Measurements from ENCODE around the gene IGSF23. TPM values are rescaled to one million over a fixed set of nuclear protein-coding genes. Genes with fewer than 3 reads are reported as not detected.

IGSF23 gene
- total and polyA plus RNA-seq, 5 donors from 2014 or later: not detected

- H3K9me3 Mint-ChIP-seq: peaks cover 0 to 6% (median 0%) of the 10 kb centered on the region in 7 donors
- Histone ChIP-seq H3K36me3 (ENCODE audit: control insufficient read depth, insufficient read depth, low read length) (no peaks in the 10 kb centered on the region), H3K4me3 (ENCODE audit: low read depth, low read length) (no peak overlapping the region), H3K4me1 (ENCODE audit: control insufficient read depth, insufficient read depth, low read length, poor library complexity, severe bottlenecking) (no peaks in the 10 kb centered on the region), H3K27me3 (ENCODE audit: control insufficient read depth, insufficient read depth, low read length) (no peaks in the 10 kb centered on the region), H3K27ac (ENCODE audit: insufficient read depth, low read length, poor library complexity, severe bottlenecking) (no peak overlapping the region), H3K9me3 (ENCODE audit: control insufficient read depth in 2 of 2, low read length in 2 of 2) (no peaks in the 10 kb centered on the region)
- no peak overlapping the region for H3K27ac Mint-ChIP-seq
- H3K36me3 Mint-ChIP-seq: no peaks in the 10 kb centered on the region
- no peaks in the 10 kb centered on the region for H3K4me1 Mint-ChIP-seq
- ATAC-seq (ENCODE audit: low read depth in 2 of 2): no peak
- peaks cover 15% of the 10 kb centered on the region for H3K27me3 Mint-ChIP-seq
- H3K4me3 Mint-ChIP-seq: no peak overlapping the region
- no peak for DNase-seq
These were observed 24.0 kb downstream of the IGSF23 start for GRCh38 chr19:44637390-44637764.

GRCh38 chr19:44640518-44640917 is 27.2 kb downstream of the IGSF23 start:
- no peak for DNase-seq

GRCh38 chr19:44641501-44642265 is 28.3 kb downstream of the IGSF23 start:
- Histone ChIP-seq H3K36me3 (ENCODE audit: control insufficient read depth, insufficient read depth, low read length) (no peaks in the 10 kb centered on the region), H3K27ac (ENCODE audit: insufficient read depth, low read length, poor library complexity, severe bottlenecking) (no peak overlapping the region), H3K27me3 (ENCODE audit: control insufficient read depth, insufficient read depth, low read length) (peaks cover 5% of the 10 kb centered on the region), H3K4me3 (ENCODE audit: low read depth, low read length) (no peak overlapping the region), H3K4me1 (ENCODE audit: control insufficient read depth, insufficient read depth, low read length, poor library complexity, severe bottlenecking) (peaks cover 7% of the 10 kb centered on the region), H3K9me3 (ENCODE audit: control insufficient read depth in 2 of 2, low read length in 2 of 2) (no peaks in the 10 kb centered on the region)
- Mint-ChIP-seq H3K9me3 (no peaks in the 10 kb centered on the region), H3K27ac (peak overlapping the region in 1 of 3 donors; percentile 56), H3K4me1 (peaks cover 0 to 4% (median 0%) of the 10 kb centered on the region in 4 donors), H3K36me3 (no peaks in the 10 kb centered on the region), H3K27me3 (peaks cover 30% of the 10 kb centered on the region), H3K4me3 (no peak overlapping the region)
- DNase-seq: no peak
- ATAC-seq (ENCODE audit: low read depth in 2 of 2): no peak

More at GRCh38 chr19:44640518-44640917, 27.2 kb downstream of the IGSF23 start:
- Histone ChIP-seq H3K9me3 (ENCODE audit: control insufficient read depth in 2 of 2, low read length in 2 of 2) (no peaks in the 10 kb centered on the region), H3K4me1 (ENCODE audit: control insufficient read depth, insufficient read depth, low read length, poor library complexity, severe bottlenecking) (peaks cover 7% of the 10 kb centered on the region), H3K36me3 (ENCODE audit: control insufficient read depth, insufficient read depth, low read length) (no peaks in the 10 kb centered on the region), H3K4me3 (ENCODE audit: low read depth, low read length) (no peak overlapping the region), H3K27ac (ENCODE audit: insufficient read depth, low read length, poor library complexity, severe bottlenecking) (no peak overlapping the region), H3K27me3 (ENCODE audit: control insufficient read depth, insufficient read depth, low read length) (peaks cover 3% of the 10 kb centered on the region)
- Mint-ChIP-seq H3K36me3 (no peaks in the 10 kb centered on the region), H3K4me1 (peaks cover 0 to 4% (median 0%) of the 10 kb centered on the region in 4 donors), H3K27ac (no peak overlapping the region), H3K4me3 (no peak overlapping the region), H3K27me3 (peaks cover 29% of the 10 kb centered on the region), H3K9me3 (peaks cover 0 to under 1% (median 0%) of the 10 kb centered on the region in 7 donors)
- no peak for ATAC-seq (ENCODE audit: low read depth in 2 of 2)

- no peaks in the 10 kb centered on the region for H3K9me3 ChIP-seq (ENCODE audit: control insufficient read depth in 2 of 2, low read length in 2 of 2)
- peaks cover 0 to 4% (median 0%) of the 10 kb centered on the region in 4 donors for H3K4me1 Mint-ChIP-seq
- no peak overlapping the region for H3K27ac Mint-ChIP-seq
- no peak overlapping the region for H3K27ac ChIP-seq (ENCODE audit: insufficient read depth, low read length, poor library complexity, severe bottlenecking)
- H3K9me3 Mint-ChIP-seq: no peaks in the 10 kb centered on the region
- peaks cover 30% of the 10 kb centered on the region for H3K27me3 Mint-ChIP-seq
- peaks cover 7% of the 10 kb centered on the region for H3K4me1 ChIP-seq (ENCODE audit: control insufficient read depth, insufficient read depth, low read length, poor library complexity, severe bottlenecking)
- H3K4me3 Mint-ChIP-seq: no peak overlapping the region
- DNase-seq: no peak
- no peak for ATAC-seq (ENCODE audit: low read depth in 2 of 2)
- peaks cover 5% of the 10 kb centered on the region for H3K27me3 ChIP-seq (ENCODE audit: control insufficient read depth, insufficient read depth, low read length)
- no peaks in the 10 kb centered on the region for H3K36me3 Mint-ChIP-seq
- no peak overlapping the region for H3K4me3 ChIP-seq (ENCODE audit: low read depth, low read length)
- H3K36me3 ChIP-seq (ENCODE audit: control insufficient read depth, insufficient read depth, low read length): no peaks in the 10 kb centered on the region
These were observed 29.0 kb downstream of the IGSF23 start for GRCh38 chr19:44642377-44642776.

GRCh38 chr19:44643605-44644401 is 30.4 kb downstream of the IGSF23 start, which contains the start of gene PVR:
Gene PVR, plus strand, starts transcription at chr19:44643910. Its CDS starts 187 bp downstream, at chr19:44644097.
- Histone ChIP-seq H3K4me1 (ENCODE audit: control insufficient read depth, insufficient read depth, low read length, poor library complexity, severe bottlenecking) (peaks cover 7% of the 10 kb centered on the region), H3K36me3 (ENCODE audit: control insufficient read depth, insufficient read depth, low read length) (no peaks in the 10 kb centered on the region), H3K9me3 (ENCODE audit: control insufficient read depth in 2 of 2, low read length in 2 of 2) (no peaks in the 10 kb centered on the region), H3K4me3 (ENCODE audit: low read depth, low read length) (no peak within 1 kb of the TSS), H3K27ac (ENCODE audit: insufficient read depth, low read length, poor library complexity, severe bottlenecking) (no peak within 1 kb of the TSS), H3K27me3 (ENCODE audit: control insufficient read depth, insufficient read depth, low read length) (peaks cover 5% of the 10 kb centered on the region)
- H3K4me1 Mint-ChIP-seq: peaks cover 0 to 4% (median 0%) of the 10 kb centered on the region in 4 donors
- no peak for ATAC-seq (ENCODE audit: low read depth in 2 of 2)
- no peak within 1 kb of the TSS for H3K27ac Mint-ChIP-seq
- H3K4me3 Mint-ChIP-seq: peak within 1 kb of the TSS in 3 of 4 donors; percentile 38 to 44 (median 43)
- no peaks in the 10 kb centered on the region for H3K36me3 Mint-ChIP-seq
- peak in 1 of 3 donors; percentile 26 for DNase-seq
- no peaks in the 10 kb centered on the region for H3K9me3 Mint-ChIP-seq
- H3K27me3 Mint-ChIP-seq: peaks cover 30% of the 10 kb centered on the region

GRCh38 chr19:44644402-44645016 is 31.1 kb downstream of the IGSF23 start:
- Histone ChIP-seq H3K4me3 (ENCODE audit: low read depth, low read length) (no peak overlapping the region), H3K27me3 (ENCODE audit: control insufficient read depth, insufficient read depth, low read length) (peaks cover 5% of the 10 kb centered on the region), H3K27ac (ENCODE audit: insufficient read depth, low read length, poor library complexity, severe bottlenecking) (no peak overlapping the region), H3K9me3 (ENCODE audit: control insufficient read depth in 2 of 2, low read length in 2 of 2) (no peaks in the 10 kb centered on the region), H3K4me1 (ENCODE audit: control insufficient read depth, insufficient read depth, low read length, poor library complexity, severe bottlenecking) (peaks cover 7% of the 10 kb centered on the region), H3K36me3 (ENCODE audit: control insufficient read depth, insufficient read depth, low read length) (no peaks in the 10 kb centered on the region)
- Mint-ChIP-seq H3K27me3 (peaks cover 27% of the 10 kb centered on the region), H3K36me3 (no peaks in the 10 kb centered on the region), H3K27ac (no peak overlapping the region), H3K4me1 (peaks cover 0 to 4% (median 0%) of the 10 kb centered on the region in 4 donors), H3K4me3 (peak overlapping the region in 3 of 4 donors; percentile 38 to 44 (median 43)), H3K9me3 (no peaks in the 10 kb centered on the region)
- no peak for ATAC-seq (ENCODE audit: low read depth in 2 of 2)
- DNase-seq: no peak

GRCh38 chr19:44645407-44646048 is 32.2 kb downstream of the IGSF23 start:
- ATAC-seq (ENCODE audit: low read depth in 2 of 2) (no peak), DNase-seq (no peak)
- H3K27me3 ChIP-seq (ENCODE audit: control insufficient read depth, insufficient read depth, low read length): peaks cover 5% of the 10 kb centered on the region
- H3K4me3 ChIP-seq (ENCODE audit: low read depth, low read length): no peak overlapping the region
- H3K27ac ChIP-seq (ENCODE audit: insufficient read depth, low read length, poor library complexity, severe bottlenecking): no peak overlapping the region
- peaks cover 26% of the 10 kb centered on the region for H3K27me3 Mint-ChIP-seq
- H3K4me1 Mint-ChIP-seq: peaks cover 0 to 4% (median 0%) of the 10 kb centered on the region in 4 donors
- H3K9me3 Mint-ChIP-seq: no peaks in the 10 kb centered on the region
- H3K27ac Mint-ChIP-seq: no peak overlapping the region
- no peaks in the 10 kb centered on the region for H3K36me3 Mint-ChIP-seq
- no peaks in the 10 kb centered on the region for H3K9me3 ChIP-seq (ENCODE audit: control insufficient read depth in 2 of 2, low read length in 2 of 2)
- no peak overlapping the region for H3K4me3 Mint-ChIP-seq
- peaks cover 7% of the 10 kb centered on the region for H3K4me1 ChIP-seq (ENCODE audit: control insufficient read depth, insufficient read depth, low read length, poor library complexity, severe bottlenecking)
- H3K36me3 ChIP-seq (ENCODE audit: control insufficient read depth, insufficient read depth, low read length): no peaks in the 10 kb centered on the region
